Endothelial cell of hepatic sinusoid (primary cell): Measurements from ENCODE around the gene LGALS3.

Experiments
- in situ Hi-C: cut with HindIII; loops from 2 replicates; pipeline ENCODE4 v1.10.0; 2017; ENCODE audit warnings: low sequenced_read_pairs

LGALS3 gene

DNA sequence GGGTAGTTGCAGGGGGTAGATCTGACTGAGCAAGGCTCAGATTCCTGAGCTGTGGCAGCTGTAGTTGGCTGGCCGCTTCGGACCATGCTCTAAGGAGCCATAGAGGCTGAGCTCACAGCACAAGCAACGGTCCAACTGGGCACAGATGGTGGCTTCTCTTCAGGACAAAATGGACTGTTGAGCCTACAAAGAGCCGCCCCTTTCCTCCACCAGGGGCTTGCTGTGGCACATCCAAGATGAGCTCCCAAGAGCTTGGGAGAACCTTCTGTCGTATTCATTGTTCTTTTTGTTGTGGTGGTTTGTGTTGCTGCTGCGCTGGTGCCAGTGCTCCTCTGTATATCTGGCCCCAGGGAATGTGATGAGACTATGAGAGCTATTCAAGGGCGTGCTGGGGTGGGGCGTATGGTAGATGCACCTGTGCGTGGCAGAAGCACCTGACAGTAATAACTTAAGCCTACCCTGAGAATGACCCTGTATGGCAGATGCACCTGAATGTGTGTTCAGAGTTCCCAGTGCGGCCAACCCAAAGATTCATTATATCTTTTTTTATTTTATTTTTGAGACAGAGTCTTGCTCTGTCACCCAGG is 17.8 kb upstream of the LGALS3 start:
- in situ Hi-C loops: no loop called here

DNA sequence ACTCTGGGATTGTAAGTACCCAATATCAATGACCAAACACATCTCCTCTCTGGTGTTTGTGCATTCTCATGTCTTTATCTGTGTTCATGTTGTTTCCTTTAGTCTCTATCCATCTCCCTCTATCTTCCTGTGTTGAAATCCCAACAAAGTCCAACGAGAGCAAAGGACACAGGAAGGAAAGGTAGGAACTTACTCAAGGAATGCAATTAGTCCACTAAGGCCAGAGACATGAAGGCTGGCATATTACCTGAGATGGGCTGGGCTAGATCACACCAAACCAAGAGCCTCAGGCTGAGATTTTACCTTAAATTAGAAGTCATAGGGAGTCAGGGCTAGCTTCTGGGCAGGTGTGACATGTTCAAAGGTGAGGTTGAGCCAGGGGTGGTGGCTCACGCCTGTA is 14.3 kb upstream of the LGALS3 start:
- in situ Hi-C loops: no loop called here

DNA sequence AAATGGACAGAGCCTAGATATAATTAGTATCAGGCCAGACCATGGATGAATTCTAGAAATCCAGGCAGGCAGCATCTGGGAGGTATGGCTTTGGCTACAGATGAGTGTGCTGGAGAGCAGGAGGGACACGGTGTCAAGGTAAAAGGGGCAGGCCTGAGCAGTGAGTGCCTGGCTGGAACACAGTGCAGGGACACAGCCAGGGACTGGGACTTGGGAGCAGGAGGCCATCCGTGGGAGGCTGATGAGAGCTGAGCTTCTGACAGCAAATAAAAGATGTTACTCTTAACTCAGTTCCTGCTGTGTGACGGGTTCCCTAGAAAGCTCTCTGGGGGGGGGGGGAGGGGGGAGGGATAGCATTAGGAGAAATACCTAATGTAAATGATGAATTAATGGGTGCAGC is 13.6 kb upstream of the LGALS3 start:
- in situ Hi-C loops: no loop called here

DNA sequence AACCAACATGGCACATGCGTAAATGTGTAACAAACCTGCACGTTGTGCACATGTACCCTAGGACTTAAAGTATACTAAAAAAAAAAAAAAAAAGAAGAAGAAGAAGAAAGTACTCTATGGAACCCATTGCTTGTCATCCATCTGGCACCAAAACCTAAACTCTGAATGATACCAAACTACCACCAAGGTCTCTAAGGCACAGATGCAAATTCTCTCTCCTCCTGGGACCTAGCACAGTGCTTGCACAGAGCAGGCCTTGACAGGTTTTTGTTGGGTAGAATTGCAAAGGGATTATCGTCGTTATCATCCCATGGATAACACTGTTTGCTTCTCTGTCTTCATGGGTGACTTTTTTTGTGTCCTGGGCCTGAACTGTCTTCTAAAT is 13.2 kb upstream of the LGALS3 start:
- in situ Hi-C loops: no loop called here

DNA sequence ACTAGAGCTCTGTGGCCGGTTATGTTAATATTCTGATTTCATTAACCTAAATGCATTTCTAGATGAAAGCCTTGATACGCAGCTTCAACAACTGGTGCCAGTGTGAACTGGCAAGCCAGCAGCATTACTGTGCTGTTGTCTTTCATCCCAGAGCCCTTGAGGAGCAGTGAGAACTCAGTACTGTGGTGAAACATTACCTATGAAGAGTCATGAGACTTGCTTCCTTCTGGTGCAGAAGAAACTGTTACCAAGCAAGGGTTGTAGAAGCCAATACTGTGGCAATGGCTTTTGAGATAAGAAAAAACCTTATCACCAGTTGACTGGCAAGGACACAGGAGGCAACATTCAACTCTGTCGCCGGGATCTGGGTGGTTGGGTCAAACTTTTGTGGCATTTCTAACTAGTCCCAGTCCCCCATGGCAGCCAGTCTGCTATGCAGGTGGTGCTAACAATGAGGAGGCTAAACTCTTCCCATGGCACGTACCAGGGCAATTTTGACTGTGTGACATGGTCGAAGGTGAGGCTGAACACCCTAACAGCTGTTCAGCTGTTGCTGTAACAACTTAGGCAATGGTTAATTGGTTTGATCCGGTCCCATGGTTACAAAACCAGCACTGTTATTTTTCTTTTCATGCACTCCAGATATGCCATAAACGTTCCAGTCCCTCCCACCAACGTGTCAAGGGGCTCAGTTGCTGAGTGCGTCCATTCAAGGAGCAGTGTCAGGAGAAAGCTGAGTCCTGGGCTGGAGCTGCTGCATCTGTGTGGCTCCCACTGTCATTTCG is 12.6 kb upstream of the LGALS3 start:
- in situ Hi-C loops: no loop called here

DNA sequence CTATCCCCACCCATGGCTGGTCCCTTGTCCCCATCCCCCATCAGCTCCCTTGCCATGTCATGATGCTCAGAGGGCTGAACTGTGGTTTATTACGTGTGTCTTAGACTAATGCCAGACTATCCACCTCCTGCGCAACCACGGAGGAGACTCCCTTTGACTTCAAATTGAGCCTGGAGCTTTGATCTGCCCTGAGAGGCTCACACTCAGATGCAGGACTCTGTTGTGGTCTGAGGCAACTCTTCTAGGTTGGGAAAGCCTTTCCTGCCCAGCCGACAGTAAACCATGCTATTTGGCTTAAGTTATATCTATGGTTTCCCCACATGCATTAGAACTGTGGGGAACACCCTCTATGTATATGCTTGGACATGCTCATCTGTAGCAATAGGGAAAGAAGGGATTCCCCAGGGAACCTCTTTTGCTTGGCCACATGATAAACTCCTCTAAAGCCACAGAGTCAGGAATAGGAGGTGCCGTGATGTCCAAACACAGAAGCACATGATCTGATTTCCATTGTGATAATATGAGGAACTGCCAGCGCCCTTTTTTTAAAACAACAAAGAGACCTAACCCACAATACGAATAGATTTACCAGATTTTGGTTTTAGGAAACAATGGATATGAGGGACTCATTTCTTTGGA is 11.1 kb upstream of the LGALS3 start:
- in situ Hi-C loops: no loop called here

DNA sequence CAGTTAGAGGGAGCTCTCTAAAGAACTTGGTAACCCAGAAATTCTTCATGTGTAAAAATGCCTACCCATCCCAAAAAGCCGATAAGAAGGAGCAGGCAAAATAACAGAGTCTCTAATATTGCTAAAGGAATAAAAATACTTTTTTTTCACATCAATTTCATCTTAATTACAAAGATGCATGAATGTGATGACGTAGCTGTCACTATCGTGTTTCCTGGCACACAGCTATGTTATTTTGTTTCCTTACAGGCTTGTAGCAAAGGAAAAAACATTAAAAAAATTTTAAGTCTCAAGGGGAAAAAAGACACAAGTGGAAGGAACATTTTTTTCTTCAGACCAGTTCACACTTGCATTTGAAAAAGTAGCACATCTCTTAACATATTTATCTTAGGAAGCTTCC is 10.3 kb upstream of the LGALS3 start:
- in situ Hi-C loops: no loop called here

DNA sequence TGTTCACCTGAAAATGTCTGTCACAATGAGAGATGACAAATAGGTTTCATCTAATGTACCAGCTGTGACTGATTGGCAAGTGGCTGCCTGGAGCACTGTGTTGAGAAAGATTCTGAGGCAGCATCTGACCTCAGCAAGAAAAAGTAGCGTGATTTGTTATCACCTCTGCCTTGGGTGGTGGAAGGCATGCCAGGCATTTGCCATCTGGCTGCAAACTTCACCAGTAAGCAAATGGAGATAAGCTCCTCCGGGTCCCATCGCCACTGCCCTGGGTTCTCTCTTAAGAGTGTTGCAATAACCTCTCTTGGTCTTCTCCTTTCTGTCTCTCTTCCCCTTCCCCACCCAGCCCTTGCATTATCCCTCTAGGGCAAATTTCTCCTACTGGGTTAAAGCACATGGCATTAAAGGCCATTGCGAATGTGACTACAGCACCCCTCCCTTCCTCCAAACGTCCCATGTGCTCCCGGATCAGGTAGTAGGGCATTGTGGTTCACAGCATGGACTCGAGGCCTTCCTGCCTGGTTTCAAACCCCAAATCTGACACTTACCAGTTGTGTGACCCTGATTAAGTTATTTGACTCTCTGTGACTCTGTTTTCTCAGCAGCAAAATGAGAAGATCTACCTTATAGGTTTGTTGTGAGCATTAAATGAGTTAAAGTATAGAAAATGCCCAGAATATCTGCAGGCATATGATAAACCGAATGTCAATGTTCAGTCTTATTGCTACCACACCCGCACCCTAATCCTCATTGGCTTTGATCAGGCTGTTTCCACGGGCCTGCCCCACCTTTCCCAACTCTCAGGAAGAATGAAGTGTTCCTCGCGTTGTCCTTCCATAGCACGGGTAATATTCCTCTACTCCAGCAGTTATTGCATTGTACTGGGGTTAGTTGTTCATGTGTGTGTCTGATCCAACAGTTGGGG is 8.2 kb upstream of the LGALS3 start:
- in situ Hi-C loops: no loop called here

DNA sequence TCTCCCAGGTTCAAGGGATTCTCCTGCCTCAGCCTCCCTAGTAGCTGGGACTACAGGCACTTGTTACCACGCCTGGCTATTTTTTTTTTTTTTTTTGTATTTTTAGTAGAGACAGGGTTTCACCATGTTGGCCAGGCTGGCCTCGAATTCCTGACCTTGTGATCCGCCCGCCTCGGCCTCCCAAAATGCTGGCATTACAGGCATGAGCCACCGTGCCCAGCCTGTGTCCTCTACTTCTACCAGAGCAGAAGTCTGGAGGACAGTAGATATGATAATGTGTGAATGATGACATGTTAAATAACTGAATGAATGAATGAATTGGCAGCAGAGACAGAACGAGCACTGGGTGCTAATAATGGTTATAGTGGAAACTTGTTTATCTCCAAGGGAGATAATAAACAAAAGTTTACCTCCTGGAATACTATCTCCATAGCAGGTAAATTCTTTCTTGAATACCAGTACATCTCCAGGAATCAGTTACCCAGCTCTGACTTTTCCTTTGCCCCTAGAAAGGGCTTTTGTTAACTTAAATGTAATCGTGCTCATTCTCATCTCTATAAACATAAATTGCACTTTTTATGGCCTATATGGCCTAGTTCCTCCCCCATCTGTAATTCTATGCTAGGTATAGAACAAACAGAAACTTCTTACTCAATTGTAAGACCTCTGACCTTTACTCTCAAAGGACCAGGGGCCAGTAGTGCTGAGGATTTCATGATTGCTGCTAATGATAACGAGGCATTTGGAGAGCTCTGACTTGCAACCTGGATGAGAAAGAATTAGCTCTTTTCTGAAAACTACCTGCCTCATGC is 7.2 kb upstream of the LGALS3 start:
- in situ Hi-C loops: no loop called here

DNA sequence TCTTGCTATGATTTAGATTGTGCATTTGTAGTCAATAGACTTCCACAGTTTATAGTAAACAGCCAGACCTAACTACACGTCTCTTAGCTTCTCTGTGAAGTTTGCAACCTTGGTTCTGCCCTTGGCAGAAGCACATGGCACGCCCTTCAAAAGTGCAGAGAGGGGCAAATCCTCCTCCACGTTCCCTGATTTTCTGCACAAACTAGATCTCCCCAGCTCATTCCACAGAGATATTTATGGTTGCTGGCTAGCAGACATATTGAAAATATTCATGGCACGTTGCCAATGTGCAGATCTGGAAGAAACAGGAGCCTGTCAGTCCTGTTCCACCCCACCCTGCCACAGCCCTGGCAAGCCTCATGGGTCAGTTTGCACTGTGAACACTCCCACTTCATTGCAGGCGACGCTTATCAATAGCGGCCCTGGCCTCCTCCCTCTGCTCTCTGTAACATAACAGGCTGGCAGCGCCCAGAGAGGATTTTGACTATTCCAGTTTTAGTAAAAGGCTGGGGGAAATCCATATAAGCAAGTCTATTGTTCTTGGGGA is 6.5 kb upstream of the LGALS3 start:
- in situ Hi-C loops: no loop called here

DNA sequence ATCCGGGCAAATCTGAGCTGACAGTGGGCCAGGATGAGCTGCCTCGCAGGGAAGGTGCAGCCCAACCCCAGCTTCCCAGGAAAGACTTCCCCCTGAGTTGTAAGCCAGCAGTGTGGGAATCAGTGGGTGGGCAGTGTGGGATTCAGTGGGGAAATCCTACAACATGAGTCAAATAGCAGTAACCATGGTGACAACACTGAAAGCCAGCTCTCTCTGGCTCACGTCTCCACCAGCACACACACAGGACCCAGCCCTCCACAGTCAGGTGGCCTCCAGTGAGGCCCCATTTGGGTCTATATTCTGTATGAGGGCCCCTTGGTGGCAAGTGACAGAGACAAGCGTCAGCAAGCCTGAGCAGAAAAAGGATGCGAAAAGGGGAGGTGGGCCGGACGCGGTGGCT is 6.0 kb upstream of the LGALS3 start:
- in situ Hi-C loops: no loop called here

DNA sequence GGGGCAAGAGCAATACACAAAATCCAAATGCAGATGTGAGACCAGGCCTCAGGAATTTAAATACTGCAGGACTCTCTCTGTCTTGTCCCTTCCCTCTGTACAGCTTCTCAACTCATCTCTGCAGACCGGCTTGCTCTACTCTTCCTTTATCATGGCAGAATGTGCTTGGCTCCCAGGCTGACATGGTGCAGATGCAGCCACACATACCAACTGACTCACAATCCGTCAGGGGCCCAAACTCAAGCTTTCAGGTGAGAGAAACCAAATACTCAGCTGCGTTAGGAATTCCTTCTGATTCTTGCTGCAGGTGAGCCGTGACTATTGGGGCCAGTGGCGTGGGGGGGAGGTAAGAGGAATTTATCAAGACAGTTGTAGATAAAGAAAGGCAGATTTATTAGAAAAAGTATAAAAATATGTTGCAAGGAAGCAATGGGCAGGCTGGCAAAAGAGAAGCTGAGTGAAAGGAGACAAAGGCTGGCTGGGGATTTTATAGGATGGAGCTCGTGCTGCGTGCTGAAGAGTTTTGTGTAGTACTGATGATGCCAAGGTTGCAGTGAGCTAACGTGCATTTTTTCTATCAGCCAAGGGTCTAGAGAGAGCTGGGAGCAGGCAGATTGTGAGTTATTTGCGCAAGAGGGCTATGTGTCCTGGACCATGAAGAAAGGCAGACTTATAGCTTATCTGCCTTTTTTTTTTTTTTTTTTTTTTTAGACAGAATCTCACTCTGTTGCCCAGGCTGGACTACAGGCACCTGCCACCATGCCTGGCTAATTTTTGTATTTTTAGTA is 5.0 kb upstream of the LGALS3 start:
- in situ Hi-C loops: no loop called here

DNA sequence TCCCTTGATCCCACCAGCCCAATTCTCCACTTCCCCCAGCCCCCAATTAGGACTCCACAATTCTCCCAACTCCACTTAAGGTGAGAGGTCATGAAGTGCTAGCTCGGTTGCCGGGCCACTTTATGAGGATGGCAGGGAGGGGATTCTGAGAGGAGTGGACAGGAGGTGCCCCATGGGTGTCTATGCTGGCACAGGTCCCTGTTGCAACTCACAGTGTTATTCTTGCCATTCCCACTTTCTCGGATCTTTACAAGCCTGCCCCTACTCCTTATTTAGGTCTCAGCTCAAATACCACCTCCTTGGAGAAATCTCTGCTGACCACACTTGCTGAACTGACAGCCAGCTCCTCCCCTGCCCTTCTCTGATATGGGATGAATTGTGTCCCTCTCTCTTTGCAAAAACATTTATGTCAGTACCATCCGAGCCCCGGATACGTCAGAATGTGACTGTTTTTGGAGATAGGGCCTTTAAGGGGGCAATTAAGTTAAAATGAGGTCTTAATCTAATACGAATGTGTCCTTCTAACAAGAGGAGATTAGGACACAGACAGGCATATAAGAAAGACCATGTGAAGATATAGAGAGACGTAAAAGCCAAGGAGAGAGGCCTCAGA is 4.2 kb upstream of the LGALS3 start:
- in situ Hi-C loops: no loop called here

DNA sequence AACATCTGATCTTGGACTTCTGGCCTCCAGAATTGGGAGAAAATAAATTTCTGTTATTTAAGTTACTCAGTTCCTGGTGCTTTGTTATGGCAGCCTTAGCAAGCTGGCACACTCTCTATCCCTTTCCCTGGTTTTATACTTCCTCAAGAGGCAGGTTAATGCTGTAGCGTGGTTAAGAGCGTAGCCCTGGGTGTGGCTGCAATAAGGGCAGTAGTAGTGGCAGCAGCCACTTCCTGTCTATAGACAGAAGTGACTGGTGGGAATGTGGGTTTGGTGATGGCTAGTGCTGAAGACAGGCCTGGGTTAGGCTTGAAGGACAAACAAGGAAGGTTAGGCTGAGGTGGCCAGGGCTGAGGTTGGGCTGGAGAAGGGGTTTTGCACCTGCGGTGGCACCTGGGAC is 3.6 kb upstream of the LGALS3 start:
- in situ Hi-C loops: no loop called here

DNA sequence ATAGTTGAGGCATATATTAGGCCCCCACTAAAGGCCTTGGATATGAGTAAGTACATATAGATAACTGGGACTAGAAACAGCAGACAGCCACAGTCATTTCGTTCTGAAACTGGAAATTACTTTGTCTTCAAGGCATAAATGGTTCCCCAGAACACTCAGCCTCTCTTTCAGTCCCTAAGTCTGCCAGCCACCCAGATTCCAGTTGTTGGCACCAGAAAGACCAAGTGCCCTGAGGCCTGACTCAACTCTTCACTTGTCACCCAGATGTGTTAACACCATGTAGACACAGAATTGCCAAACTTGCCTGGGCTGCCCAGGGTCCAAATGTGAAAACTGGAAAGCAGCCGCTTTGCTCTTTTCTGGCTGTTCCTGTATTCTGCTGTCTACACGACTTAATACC is 3.0 kb upstream of the LGALS3 start:
- in situ Hi-C loops: no loop called here

DNA sequence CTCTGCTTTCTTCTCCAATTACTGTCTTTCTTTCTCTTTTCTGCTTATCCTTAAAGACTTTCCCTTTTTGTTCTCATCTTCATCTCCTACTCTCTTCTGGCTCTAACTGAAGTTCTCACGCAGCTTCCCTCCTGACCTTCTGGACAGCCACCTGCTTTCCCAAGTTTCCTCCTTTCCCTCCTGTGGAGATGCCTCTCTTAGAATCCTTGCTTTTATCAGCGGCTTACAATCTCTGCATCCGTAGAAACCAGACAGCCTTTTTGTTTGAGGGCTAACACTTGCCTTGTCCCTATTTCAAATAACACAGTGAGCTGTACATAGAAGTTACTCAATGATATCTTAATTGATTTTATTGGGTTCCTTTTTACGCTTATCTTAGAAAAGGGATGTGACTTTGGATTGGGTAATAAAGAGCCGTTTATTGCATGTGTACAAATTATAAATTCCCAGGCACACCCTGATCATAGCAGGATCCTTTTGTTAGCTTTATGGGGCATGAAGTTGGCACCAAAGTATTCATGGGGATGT is 2.1 kb upstream of the LGALS3 start:
- in situ Hi-C loops: no loop called here

DNA sequence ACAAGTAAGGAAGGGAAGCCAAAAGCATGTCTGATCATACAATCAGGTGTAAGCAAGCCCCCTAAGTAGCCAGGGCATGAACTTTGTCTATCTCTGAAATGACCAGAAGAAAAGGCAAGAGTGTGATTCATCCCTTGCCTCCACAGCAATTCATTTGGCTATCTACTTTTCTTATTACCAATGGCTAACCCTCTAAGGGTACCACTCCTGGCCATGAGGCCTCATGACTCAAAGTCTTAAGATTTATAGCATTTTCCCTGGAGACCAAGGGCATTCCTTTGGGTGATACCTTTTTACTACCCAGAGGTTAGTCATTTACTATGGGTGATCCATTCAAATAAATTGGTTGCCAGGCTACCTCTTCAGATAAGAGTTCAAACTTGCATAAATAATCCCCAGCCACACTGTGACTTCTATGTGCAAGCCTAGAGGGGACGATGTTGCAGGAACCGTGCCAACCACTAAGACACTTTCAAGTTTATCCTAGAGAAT is 1.5 kb upstream of the LGALS3 start:
- in situ Hi-C loops: no loop called here

DNA sequence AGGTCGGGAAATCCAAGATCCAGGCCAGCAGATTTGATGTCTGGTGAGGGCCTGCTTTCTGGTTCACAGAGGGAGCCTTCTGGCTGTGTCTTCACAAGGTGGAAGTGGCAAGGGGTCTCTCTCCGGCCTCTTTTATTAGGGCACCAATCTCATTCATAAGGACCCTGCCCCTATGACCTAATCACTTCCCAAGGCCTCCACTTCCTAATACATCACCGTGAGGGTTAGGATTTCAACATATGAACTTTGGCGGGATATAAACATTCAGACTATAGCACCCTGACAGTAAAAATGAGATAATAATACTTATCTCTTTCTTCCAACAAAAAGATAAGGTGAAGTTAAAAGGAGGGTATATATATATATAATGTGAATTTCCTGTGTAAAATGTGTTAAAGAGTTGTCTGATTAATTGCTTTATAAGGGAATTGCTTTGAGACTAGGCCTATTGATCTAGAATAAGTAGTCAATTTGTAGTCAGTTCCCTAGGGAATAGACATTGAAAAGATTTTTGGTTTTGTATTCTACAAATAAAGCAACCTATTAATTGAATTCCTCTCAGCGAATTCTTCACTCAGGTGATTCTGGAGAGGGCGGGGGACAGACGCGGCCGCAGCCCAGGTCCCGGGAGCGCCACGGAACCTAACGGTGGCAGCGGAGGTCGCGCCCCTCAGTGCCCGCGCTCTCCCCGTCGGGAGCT is 516 bp upstream of the LGALS3 start:
- in situ Hi-C loops: no loop called here
